OCI-LY7 (cell line): ENCODE results near the gene VPS18. TPM values are rescaled to one million over a fixed set of nuclear protein-coding genes. Genes with fewer than 3 reads are reported as not detected.

Experiments
- BruUV-seq: library from RNA; stranded (reverse); fragments of 400-500 nt; replicated peaks from 2 replicates; lab custom pipeline; 2021; lab: Mats Ljungman, UMichigan
- CTCF ChIA-PET: fragments of 300-600 bp; sonication (Branson Sonifier 250); formaldehyde crosslinking; loops from one replicate; lab custom pipeline; 2022; ENCODE audit warnings: antibody characterized with exemption; ENCODE audit not compliant: unreplicated experiment; lab: Charles Lee
- POLR2A ChIA-PET: fragments of 300-600 bp; sonication (Branson Sonifier 250); formaldehyde crosslinking; loops from one replicate; lab custom pipeline; 2022; ENCODE audit warnings: antibody characterized with exemption; lab: Charles Lee
- DNase-seq: peaks from one replicate; pipeline ENCODE4 v3.0.0-alpha.2; 2015; ENCODE audit warnings: low spot score
- H2AFZ ChIP-seq: fragments of 200-600 bp; sonication (generic), shearing (Covaris generic); 2 replicates; pipeline ENCODE4 v1.6.1; 2014; ENCODE audit warnings: mild to moderate bottlenecking, antibody characterized with exemption, low read length, moderate library complexity
- H3K27ac ChIP-seq: fragments of 200-600 bp; sonication (generic); 2 replicates; pipeline ENCODE4 v1.5.1; 2014; ENCODE audit warnings: mixed run types, low read depth, mild to moderate bottlenecking, moderate library complexity, low read length, inconsistent platforms; ENCODE audit not compliant: poor library complexity, severe bottlenecking
- H3K36me3 ChIP-seq: fragments of 200-600 bp; sonication (generic); 2 replicates; pipeline ENCODE4 v1.6.1; 2014; ENCODE audit warnings: mild to moderate bottlenecking, antibody characterized with exemption, low read length, moderate library complexity, mixed read lengths; ENCODE audit not compliant: insufficient read depth
- H3K4me1 ChIP-seq: fragments of 200-600 bp; sonication (generic); 2 replicates; pipeline ENCODE4 v1.5.1; 2014; ENCODE audit warnings: mild to moderate bottlenecking, low read length; ENCODE audit not compliant: insufficient read depth, poor library complexity, severe bottlenecking
- H3K4me2 ChIP-seq: fragments of 200-600 bp; sonication (generic); 2 replicates; pipeline ENCODE4 v1.6.1; 2014; ENCODE audit warnings: mild to moderate bottlenecking, low read length
- H3K4me3 ChIP-seq: fragments of 200-600 bp; sonication (generic); 2 replicates; pipeline ENCODE4 v1.5.1; 2014; ENCODE audit warnings: mild to moderate bottlenecking, low read depth, low read length; ENCODE audit not compliant: poor library complexity, severe bottlenecking
- H3K79me2 ChIP-seq: fragments of 200-600 bp; sonication (generic); 2 replicates; pipeline ENCODE4 v1.6.1; 2016; ENCODE audit warnings: low read depth, mild to moderate bottlenecking, low read length, moderate library complexity, mixed read lengths; ENCODE audit not compliant: insufficient read depth
- H3K9me2 ChIP-seq: fragments of 200-600 bp; sonication (generic); 2 replicates; pipeline ENCODE4 v1.6.1; 2016; ENCODE audit warnings: mild to moderate bottlenecking, low read length, mixed read lengths; ENCODE audit not compliant: insufficient read depth
- H3K9me3 ChIP-seq: fragments of 200-600 bp; sonication (generic); 2 replicates; pipeline ENCODE4 v1.6.1; 2014; ENCODE audit warnings: mild to moderate bottlenecking, mixed run types, low read length, mixed read lengths
- H4K20me1 ChIP-seq: fragments of 200-600 bp; sonication (generic); 2 replicates; pipeline ENCODE4 v1.6.1; 2014; ENCODE audit warnings: mild to moderate bottlenecking, antibody characterized with exemption, low read length, moderate library complexity, mixed read lengths; ENCODE audit not compliant: insufficient read depth
- CTCF ChIP-seq: fragments of 200-600 bp; sonication (generic); conservative IDR thresholded peaks from 2 replicates; pipeline ENCODE4 v1.5.1; 2014; ENCODE audit warnings: mild to moderate bottlenecking, antibody characterized with exemption, low read length, moderate library complexity, mixed read lengths
- EZH2phosphoT487 ChIP-seq: fragments of 200-600 bp; sonication (generic); IDR thresholded peaks from 2 replicates; pipeline ENCODE4 v1.6.1; 2018; ENCODE audit warnings: low read depth, borderline replicate concordance, mild to moderate bottlenecking, mixed run types, antibody characterized with exemption, low read length, moderate library complexity, mixed read lengths
- intact Hi-C: fragments of 100-400 bp; cut with micrococcal nuclease; formaldehyde crosslinking; loops from one replicate; pipeline ENCODE4 v1.10.0; 2022; ENCODE audit not compliant: unreplicated experiment
- total RNA-seq, 2 experiments: library from RNA; depleted of rRNA in 1 of 2; stranded (reverse); fragments of >200 nt in 1 of 2; shearing (Covaris generic) in 1 of 2; gene quantifications; 2 replicates each; pipeline ENCODE4 v1.2.3, GENCODE V29; 2014 to 2022

VPS18 gene
- total RNA-seq, 2 experiments from 2014 or later, result 24.5 to 30.7 TPM

DNA sequence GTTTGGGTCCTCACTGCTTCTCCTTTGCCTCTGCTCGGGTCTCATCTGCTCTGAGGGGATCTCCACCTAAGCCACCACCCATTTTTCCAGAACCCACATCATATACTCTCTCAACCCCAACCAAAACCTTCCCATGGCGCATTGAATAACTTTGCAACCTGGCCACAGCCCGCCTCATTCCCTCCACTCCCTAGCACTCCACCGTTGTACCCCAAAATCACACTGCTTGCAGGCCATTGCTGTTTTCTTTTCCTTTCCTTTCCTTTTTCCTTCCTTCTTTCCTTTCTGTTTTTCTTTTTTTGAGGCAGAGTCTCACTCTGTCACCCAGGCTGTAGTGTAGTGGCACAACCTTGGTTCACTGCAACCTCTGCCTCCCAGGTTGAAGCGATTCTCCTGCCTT, 3.1 kb upstream of the VPS18 start:
- Histone ChIP-seq H3K27ac (no peak overlapping the region), H3K4me2 (no peak overlapping the region), H3K36me3 (peaks cover 4% of the 10 kb centered on the region), H3K9me2 (no peaks in the 10 kb centered on the region), H3K4me1 (peaks cover 33% of the 10 kb centered on the region), H3K4me3 (no peak overlapping the region), H3K9me3 (no peaks in the 10 kb centered on the region), H4K20me1 (0 out of 2 replicates have a peak, but pooled peaks cover 4% of the 10 kb centered on the region), H3K79me2 (peaks cover 17% of the 10 kb centered on the region; the same call in 1 of the 2 replicates), H2AFZ (no peak overlapping the region; the same call in 1 of the 2 replicates)
- intact Hi-C loops, result loop anchor here (5.0 kb wide), 5 partner anchors 124 to 324 kb away; partner anchors contain the start of genes C15orf62, CCDC32, RAD51 and RPUSD2
- BruUV-seq, result no TSS peak
- TF ChIP-seq EZH2phosphoT487 (no peak), CTCF (no peak)
- CTCF ChIA-PET, result interaction anchor here (0.8 to 1.9 kb wide), 7 partner anchors 12 to 122 kb away, joined by 3 to 63 read pairs (median 5); no protein-coding TSS in a partner anchor
- POLR2A ChIA-PET, result interaction anchor here (1.6 to 4.5 kb wide), 3 partner anchors 20 to 33 kb away, joined by 4 to 34 read pairs (median 5); no protein-coding TSS in a partner anchor
- DNase-seq, result no peak

DNA sequence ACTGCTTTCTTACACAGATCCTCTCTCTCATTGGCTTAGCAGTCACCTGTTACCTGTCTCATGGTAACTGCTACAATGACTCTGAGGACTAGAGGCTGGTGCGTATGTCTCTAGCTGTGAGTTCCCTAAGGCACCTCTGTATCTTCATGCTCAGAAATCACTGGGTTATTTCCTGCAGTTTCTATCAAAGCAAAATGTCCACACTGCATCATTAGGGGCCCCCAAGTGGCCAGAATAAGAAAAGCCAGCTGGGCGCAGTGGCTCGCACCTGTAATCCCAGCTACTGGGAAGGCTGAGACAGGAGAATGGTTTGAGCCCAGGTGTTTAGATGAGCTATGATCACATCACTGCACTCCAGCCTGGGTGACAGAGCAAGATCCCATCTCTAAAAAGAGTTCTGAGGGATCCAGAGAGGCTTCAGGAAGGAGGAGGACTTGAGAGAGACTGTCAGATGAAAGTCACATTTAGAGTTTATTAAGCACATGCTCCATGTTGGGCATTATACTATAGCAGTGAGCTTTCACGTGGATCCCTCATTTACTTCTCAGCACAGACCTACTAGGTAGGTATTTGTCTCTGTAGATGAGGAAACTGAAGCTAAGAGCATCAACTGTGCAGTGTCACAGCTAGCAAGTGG, 2.3 kb upstream of the VPS18 start:
- Histone ChIP-seq H3K4me1 (peaks cover 36% of the 10 kb centered on the region), H3K4me3 (no peak overlapping the region), H4K20me1 (0 out of 2 replicates have a peak, but pooled peaks cover 4% of the 10 kb centered on the region), H3K4me2 (peak overlapping the region; percentile 28; the same call in 1 of the 2 replicates), H3K27ac (no peak overlapping the region), H3K9me2 (no peaks in the 10 kb centered on the region), H2AFZ (peak overlapping the region; percentile 76; the same call in 1 of the 2 replicates), H3K79me2 (peaks cover 18% of the 10 kb centered on the region; the same call in 1 of the 2 replicates), H3K36me3 (peaks cover 11% of the 10 kb centered on the region), H3K9me3 (no peaks in the 10 kb centered on the region)
- ChIA-PET POLR2A (interaction anchor here (0.7 to 4.5 kb wide), 7 partner anchors 10 to 109 kb away, joined by 3 to 34 read pairs (median 4); no protein-coding TSS in a partner anchor), CTCF (interaction anchor here (0.8 to 1.9 kb wide), 5 partner anchors 16 to 123 kb away, joined by 3 to 63 read pairs (median 3); no protein-coding TSS in a partner anchor)
- TF ChIP-seq CTCF (peak; percentile 89), EZH2phosphoT487 (no peak)
- DNase-seq, result peak; percentile 76
- BruUV-seq, result no TSS peak
- intact Hi-C loops, result loop anchor here (5.0 kb wide), 5 partner anchors 125 to 325 kb away; partner anchors contain the start of genes C15orf62, CCDC32, RAD51 and RPUSD2
